ENCODE measurements around the gene OMP.
A peak's percentile ranks its signal among the peaks of the same experiment; 100 is the strongest.

Gene OMP

DNA sequence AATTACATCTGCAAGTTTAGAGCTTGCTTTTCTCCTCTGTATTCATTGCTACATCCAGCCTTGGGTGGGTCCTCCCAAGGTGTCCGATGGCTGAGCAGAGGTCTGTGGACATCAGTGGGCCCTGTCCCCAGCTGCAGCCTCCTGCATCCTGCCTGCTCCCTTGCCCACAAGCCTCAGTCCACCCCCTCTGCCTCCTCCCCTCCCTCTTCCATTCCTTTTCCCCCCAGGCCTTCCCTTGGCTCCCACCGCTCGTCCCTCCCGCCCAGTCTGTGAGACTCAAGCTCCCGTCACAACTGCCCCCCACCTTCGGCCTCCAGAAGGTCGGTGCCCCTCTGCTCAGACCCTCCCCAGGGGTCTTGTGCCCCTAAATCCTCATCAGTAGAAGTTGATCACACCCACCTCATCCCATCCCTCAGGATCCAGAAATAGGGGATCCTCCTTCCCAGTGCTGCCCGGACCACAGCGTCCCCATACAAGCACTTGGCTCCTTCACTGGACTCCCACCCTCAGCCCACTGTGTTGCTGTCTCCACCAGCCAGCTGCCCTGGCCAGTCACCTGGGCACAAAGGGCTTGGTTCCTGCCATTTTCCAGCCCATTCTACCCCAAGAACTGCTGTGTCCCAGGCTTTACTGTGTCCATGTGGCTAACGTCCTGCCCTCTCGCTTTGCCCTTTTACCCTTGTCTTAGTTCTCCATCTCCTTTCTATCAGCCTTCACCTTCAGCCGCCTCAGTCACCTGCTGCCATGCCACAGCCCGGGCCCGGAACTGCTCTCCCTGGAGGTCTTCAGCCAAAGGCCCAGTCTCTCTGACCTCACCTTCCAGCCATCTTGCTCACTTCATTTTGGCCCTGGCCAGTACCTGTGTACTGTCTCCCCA, 2.2 kb upstream of the OMP start:
- DNase-seq (ENCODE audit: low read depth): no peak
- TF ChIP-seq, protein P1, sequence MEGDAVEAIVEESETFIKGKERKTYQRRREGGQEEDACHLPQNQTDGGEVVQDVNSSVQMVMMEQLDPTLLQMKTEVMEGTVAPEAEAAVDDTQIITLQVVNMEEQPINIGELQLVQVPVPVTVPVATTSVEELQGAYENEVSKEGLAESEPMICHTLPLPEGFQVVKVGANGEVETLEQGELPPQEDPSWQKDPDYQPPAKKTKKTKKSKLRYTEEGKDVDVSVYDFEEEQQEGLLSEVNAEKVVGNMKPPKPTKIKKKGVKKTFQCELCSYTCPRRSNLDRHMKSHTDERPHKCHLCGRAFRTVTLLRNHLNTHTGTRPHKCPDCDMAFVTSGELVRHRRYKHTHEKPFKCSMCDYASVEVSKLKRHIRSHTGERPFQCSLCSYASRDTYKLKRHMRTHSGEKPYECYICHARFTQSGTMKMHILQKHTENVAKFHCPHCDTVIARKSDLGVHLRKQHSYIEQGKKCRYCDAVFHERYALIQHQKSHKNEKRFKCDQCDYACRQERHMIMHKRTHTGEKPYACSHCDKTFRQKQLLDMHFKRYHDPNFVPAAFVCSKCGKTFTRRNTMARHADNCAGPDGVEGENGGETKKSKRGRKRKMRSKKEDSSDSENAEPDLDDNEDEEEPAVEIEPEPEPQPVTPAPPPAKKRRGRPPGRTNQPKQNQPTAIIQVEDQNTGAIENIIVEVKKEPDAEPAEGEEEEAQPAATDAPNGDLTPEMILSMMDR (conservative IDR thresholded peaks at IDR 0.05; ENCODE audit: low read length): no peak
- no peak overlapping the region for H3K4me3 ChIP-seq (ENCODE audit: low read length)

DNA sequence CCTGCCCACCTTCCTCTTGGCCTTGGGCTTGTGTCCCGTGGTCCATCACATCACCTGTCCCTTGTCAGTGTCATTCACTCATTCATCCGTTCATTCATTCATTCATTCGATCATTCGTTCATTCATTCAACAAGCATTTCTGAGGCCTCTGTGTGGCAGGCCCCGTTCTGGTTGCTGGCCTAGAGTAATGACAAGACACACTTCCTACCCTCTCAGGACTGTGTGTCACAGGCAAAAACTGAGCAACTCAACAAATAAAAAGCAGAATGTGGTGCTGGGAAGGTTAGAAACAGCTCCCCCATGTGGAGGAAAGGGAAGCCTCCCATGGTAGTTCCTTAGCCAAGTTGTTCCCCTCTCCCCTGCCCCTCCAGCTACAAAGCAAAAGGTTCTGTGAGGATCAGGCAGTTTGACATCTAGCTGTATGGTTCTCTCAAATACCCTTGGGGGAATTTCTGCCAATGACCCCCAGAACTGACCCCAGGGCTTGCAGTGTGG, 1.6 kb upstream of the OMP start:
- DNase-seq (ENCODE audit: low read depth): peak; percentile 22
- TF ChIP-seq, protein P1 (conservative IDR thresholded peaks at IDR 0.05; ENCODE audit: low read length): peak; percentile 50

DNA sequence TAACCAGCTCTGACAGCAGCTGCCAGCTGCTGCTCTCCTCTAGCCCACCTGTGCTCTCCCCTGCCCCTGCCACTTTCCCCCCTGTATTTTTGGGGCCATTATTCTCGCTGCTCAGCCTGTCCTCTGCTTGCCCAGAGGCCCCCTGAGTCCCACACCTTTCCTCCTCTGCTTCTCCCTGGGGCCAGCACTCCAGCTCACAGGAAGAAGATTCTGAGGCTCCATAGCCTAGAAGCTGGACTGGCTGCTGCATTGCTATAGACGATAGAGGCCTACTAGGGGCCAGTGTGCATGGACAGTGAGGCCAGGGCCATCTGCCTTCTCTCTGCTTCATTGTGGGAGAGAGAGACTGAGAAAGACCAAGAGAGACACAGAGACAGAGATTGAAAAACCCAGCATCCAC, 679 bp downstream of the OMP start:
- no peak for DNase-seq (ENCODE audit: low read depth)
- H3K4me3 ChIP-seq (ENCODE audit: low read length): no peak overlapping the region
- TF ChIP-seq, protein P1 (conservative IDR thresholded peaks at IDR 0.05; ENCODE audit: low read length): no peak

More for the DNA sequence above, 1.6 kb upstream of the OMP start:
- no peak overlapping the region for H3K4me3 ChIP-seq (ENCODE audit: low read length)

DNA sequence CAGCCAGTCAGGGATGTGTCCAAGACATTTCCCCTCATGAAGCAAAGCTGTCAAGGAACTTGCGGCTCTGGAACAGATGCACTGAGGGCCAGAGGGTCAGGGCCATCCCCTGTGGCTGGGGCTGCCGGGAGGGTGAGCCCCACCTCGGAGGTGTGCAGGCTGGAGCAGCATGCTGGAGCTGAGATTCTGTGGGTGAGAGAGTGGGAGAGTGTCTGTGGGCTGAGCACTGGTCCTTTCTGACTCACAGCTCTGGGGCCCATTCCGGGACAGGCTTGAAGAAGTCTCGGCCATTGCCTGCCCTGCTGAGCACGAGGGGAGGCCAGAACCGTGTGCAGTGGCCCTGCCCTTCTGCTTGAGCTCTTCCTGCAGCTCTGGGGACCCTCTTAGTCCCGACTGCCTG, 2.1 kb downstream of the OMP start:
- H3K4me3 ChIP-seq (ENCODE audit: low read length): no peak overlapping the region
- TF ChIP-seq, protein P1 (conservative IDR thresholded peaks at IDR 0.05; ENCODE audit: low read length): no peak
- DNase-seq (ENCODE audit: low read depth): no peak

DNA sequence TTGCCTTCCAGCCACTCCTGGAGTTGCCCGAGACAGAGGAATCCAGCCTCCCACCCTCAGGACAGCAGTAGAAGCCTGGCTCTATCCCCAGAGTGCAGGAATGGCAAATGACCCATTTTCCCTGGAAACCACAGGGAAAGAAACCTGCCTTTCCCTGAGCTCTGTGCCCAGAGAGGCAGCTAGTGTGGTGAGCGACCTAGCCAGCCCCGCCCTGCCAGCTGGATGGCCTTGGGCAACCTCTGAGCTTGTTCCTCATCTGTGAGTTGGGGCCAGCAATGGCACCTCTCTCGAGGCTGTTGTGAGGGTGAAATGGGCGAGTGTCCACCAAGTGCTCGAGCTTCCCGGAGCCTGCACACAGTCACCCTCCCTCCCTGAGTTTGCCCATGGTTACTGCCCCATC, 3.7 kb downstream of the OMP start:
- TF ChIP-seq, protein P1 (conservative IDR thresholded peaks at IDR 0.05; ENCODE audit: low read length): no peak
- no peak overlapping the region for H3K4me3 ChIP-seq (ENCODE audit: low read length)
- peak; percentile 18 for DNase-seq (ENCODE audit: low read depth)

DNA sequence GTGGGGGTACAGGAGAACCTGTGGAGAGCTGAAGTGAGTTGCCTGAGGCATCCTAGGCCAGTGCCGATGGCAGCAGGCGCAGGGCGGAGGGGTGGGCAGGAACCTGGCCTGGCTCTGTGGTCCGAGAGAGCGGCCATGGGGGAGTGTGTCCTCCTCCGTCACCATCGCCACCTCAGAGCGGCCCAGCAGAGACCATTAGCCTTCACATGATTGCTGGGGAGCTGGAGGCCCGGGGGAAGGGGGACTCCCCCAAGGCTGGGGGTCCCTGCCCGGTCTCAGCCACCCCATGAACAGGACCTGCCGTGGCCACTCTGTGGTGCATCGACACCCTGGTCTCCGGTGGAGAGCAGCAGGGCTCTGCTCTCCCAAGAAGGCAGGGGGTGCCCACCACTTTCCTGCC, 4.1 kb downstream of the OMP start:
- no peak for DNase-seq (ENCODE audit: low read depth)
- H3K4me3 ChIP-seq (ENCODE audit: low read length): no peak overlapping the region
- TF ChIP-seq, protein P1 (conservative IDR thresholded peaks at IDR 0.05; ENCODE audit: low read length): no peak

DNA sequence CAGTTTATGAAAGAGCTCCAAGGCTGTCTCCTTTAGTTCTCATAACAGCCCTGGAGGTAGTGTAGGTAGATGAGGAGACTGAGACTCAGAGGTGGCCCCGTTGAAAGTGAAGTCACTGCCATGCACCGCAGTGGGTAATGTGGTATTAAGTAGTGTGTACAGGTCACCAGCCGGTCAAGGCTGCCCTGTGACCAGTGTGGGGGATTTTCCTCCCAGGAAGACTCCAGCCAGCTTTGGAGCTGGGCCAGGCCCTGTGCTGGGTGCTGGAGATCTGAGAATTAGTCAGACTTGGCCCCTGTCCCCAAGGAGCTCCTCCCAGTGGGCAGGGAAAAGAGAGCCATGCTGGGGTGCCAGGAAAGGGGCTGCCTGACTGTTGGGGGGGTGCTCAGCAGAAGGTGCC, 5.3 kb downstream of the OMP start:
- DNase-seq (ENCODE audit: low read depth): peak; percentile 81
- TF ChIP-seq, protein P1 (conservative IDR thresholded peaks at IDR 0.05; ENCODE audit: low read length): no peak
- H3K4me3 ChIP-seq (ENCODE audit: low read length): no peak overlapping the region

Data from AG10803 (cell line).